Dendritic cell treated with granulocyte-macrophage colony-stimulating factor and Interleukin-4, amounts not matched to agents 40 ng/mL and 50 ng/mL, for 4 days (primary cell): ENCODE results near the gene ACAP2.
A peak's percentile ranks its signal among the peaks of the same experiment; 100 is the strongest.

Experiments
- H3K27ac Mint-ChIP-seq: one replicate; pipeline ENCODE4 v1.8.0; 2022; ENCODE audit warnings: mild to moderate bottlenecking, mixed read lengths
- H3K27me3 Mint-ChIP-seq: one replicate; pipeline ENCODE4 v1.8.0; 2022; ENCODE audit warnings: mild to moderate bottlenecking, mixed read lengths
- H3K36me3 Mint-ChIP-seq: one replicate; pipeline ENCODE4 v1.8.0; 2022; ENCODE audit warnings: low read depth, mixed read lengths
- H3K4me1 Mint-ChIP-seq: one replicate; pipeline ENCODE4 v1.8.0; 2022; ENCODE audit warnings: low read depth, mixed read lengths
- H3K4me3 Mint-ChIP-seq: one replicate; pipeline ENCODE4 v1.8.0; 2022; ENCODE audit warnings: mild to moderate bottlenecking, moderate library complexity, mixed read lengths
- H3K9me3 Mint-ChIP-seq: one replicate; pipeline ENCODE4 v1.8.0; 2022; ENCODE audit warnings: mixed read lengths
- intact Hi-C: fragments of 100-400 bp; cut with micrococcal nuclease; formaldehyde crosslinking; loops from one replicate; pipeline ENCODE4 v1.15.0; 2022

The ACAP2 gene

GRCh38 chr3:195261925-195262324 lies 180.9 kb downstream of the ACAP2 start:
- Mint-ChIP-seq H3K4me1 (peaks cover 71% of the 10 kb centered on the region), H3K27me3 (no peaks in the 10 kb centered on the region), H3K27ac (no peak overlapping the region), H3K9me3 (no peaks in the 10 kb centered on the region), H3K4me3 (no peak overlapping the region), H3K36me3 (peaks cover 60% of the 10 kb centered on the region)
- intact Hi-C loops: loop anchor here (5.0 kb wide), 2 partner anchors 150 to 260 kb away; no protein-coding TSS in a partner anchor

- Mint-ChIP-seq H3K27ac (peak overlapping the region; percentile 79), H3K36me3 (peaks cover 60% of the 10 kb centered on the region)
- intact Hi-C loops: loop anchor here (5.0 kb wide), 2 partner anchors 148 to 258 kb away; no protein-coding TSS in a partner anchor
Measured at GRCh38 chr3:195260280-195260905, 182.4 kb downstream of the ACAP2 start.

GRCh38 chr3:195259475-195260279 lies 183.1 kb downstream of the ACAP2 start:
- Mint-ChIP-seq H3K27ac (peak overlapping the region; percentile 79), H3K4me3 (peak overlapping the region; percentile 69), H3K27me3 (no peaks in the 10 kb centered on the region), H3K4me1 (peaks cover 55% of the 10 kb centered on the region), H3K36me3 (peaks cover 60% of the 10 kb centered on the region), H3K9me3 (no peaks in the 10 kb centered on the region)
- intact Hi-C loops: loop anchor here (5.0 kb wide), 2 partner anchors 147 to 257 kb away; no protein-coding TSS in a partner anchor

More at GRCh38 chr3:195260280-195260905, 182.4 kb downstream of the ACAP2 start:
- Mint-ChIP-seq H3K27me3 (no peaks in the 10 kb centered on the region), H3K9me3 (no peaks in the 10 kb centered on the region), H3K4me1 (peaks cover 57% of the 10 kb centered on the region), H3K4me3 (peak overlapping the region; percentile 78)

GRCh38 chr3:195259154-195259474 lies 183.7 kb downstream of the ACAP2 start:
- no peaks in the 10 kb centered on the region for H3K9me3 Mint-ChIP-seq
- peaks cover 60% of the 10 kb centered on the region for H3K36me3 Mint-ChIP-seq
- peaks cover 55% of the 10 kb centered on the region for H3K4me1 Mint-ChIP-seq
- intact Hi-C loops: no loop called here
- peak overlapping the region; percentile 79 for H3K27ac Mint-ChIP-seq
- H3K4me3 Mint-ChIP-seq: peak overlapping the region; percentile 69
- no peaks in the 10 kb centered on the region for H3K27me3 Mint-ChIP-seq

GRCh38 chr3:195258449-195259153 lies 184.2 kb downstream of the ACAP2 start:
- Mint-ChIP-seq H3K36me3 (peaks cover 59% of the 10 kb centered on the region), H3K4me3 (no peak overlapping the region), H3K27me3 (no peaks in the 10 kb centered on the region), H3K27ac (no peak overlapping the region), H3K9me3 (no peaks in the 10 kb centered on the region), H3K4me1 (peaks cover 50% of the 10 kb centered on the region)
- intact Hi-C loops: no loop called here

GRCh38 chr3:195257454-195258448 lies 185.1 kb downstream of the ACAP2 start:
- no peak overlapping the region for H3K4me3 Mint-ChIP-seq
- no peaks in the 10 kb centered on the region for H3K27me3 Mint-ChIP-seq
- H3K4me1 Mint-ChIP-seq: peaks cover 42% of the 10 kb centered on the region
- intact Hi-C loops: no loop called here
- H3K36me3 Mint-ChIP-seq: peaks cover 50% of the 10 kb centered on the region
- no peaks in the 10 kb centered on the region for H3K9me3 Mint-ChIP-seq
- no peak overlapping the region for H3K27ac Mint-ChIP-seq

- no peak overlapping the region for H3K4me3 Mint-ChIP-seq
- H3K27ac Mint-ChIP-seq: no peak overlapping the region
- peaks cover 48% of the 10 kb centered on the region for H3K36me3 Mint-ChIP-seq
- H3K9me3 Mint-ChIP-seq: no peaks in the 10 kb centered on the region
- intact Hi-C loops: no loop called here
- peaks cover 42% of the 10 kb centered on the region for H3K4me1 Mint-ChIP-seq
- H3K27me3 Mint-ChIP-seq: no peaks in the 10 kb centered on the region
Measured at GRCh38 chr3:195256639-195257453, 186.0 kb downstream of the ACAP2 start.

- H3K9me3 Mint-ChIP-seq: no peaks in the 10 kb centered on the region
- H3K4me1 Mint-ChIP-seq: peaks cover 46% of the 10 kb centered on the region
- H3K4me3 Mint-ChIP-seq: no peak overlapping the region
- no peaks in the 10 kb centered on the region for H3K27me3 Mint-ChIP-seq
- H3K27ac Mint-ChIP-seq: no peak overlapping the region
- intact Hi-C loops: no loop called here
- H3K36me3 Mint-ChIP-seq: peaks cover 43% of the 10 kb centered on the region
Measured at GRCh38 chr3:195255571-195256501, 187.0 kb downstream of the ACAP2 start.

- no peak overlapping the region for H3K4me3 Mint-ChIP-seq
- H3K27ac Mint-ChIP-seq: no peak overlapping the region
- H3K9me3 Mint-ChIP-seq: no peaks in the 10 kb centered on the region
- H3K27me3 Mint-ChIP-seq: no peaks in the 10 kb centered on the region
- peaks cover 45% of the 10 kb centered on the region for H3K4me1 Mint-ChIP-seq
- intact Hi-C loops: no loop called here
- H3K36me3 Mint-ChIP-seq: peaks cover 45% of the 10 kb centered on the region
Measured at GRCh38 chr3:195255176-195255500, 187.7 kb downstream of the ACAP2 start.

GRCh38 chr3:195254454-195255175 lies 188.2 kb downstream of the ACAP2 start:
- H3K4me3 Mint-ChIP-seq: no peak overlapping the region
- no peaks in the 10 kb centered on the region for H3K9me3 Mint-ChIP-seq
- peaks cover 50% of the 10 kb centered on the region for H3K36me3 Mint-ChIP-seq
- H3K4me1 Mint-ChIP-seq: peaks cover 51% of the 10 kb centered on the region
- H3K27ac Mint-ChIP-seq: no peak overlapping the region
- no peaks in the 10 kb centered on the region for H3K27me3 Mint-ChIP-seq
- intact Hi-C loops: no loop called here

GRCh38 chr3:195253923-195254432 lies 188.8 kb downstream of the ACAP2 start:
- peaks cover 54% of the 10 kb centered on the region for H3K4me1 Mint-ChIP-seq
- no peaks in the 10 kb centered on the region for H3K9me3 Mint-ChIP-seq
- no peak overlapping the region for H3K4me3 Mint-ChIP-seq
- H3K36me3 Mint-ChIP-seq: peaks cover 55% of the 10 kb centered on the region
- no peak overlapping the region for H3K27ac Mint-ChIP-seq
- H3K27me3 Mint-ChIP-seq: no peaks in the 10 kb centered on the region
- intact Hi-C loops: no loop called here
